SK-N-SH (cell line): ENCODE results near the gene PPP1R12C.
"Not testable (repeated sequence)": the region's sequence is repeated elsewhere in the genome, so short reads cannot be mapped to it uniquely, and the experiment has no call there.

Experiments used
- CTCF ChIP-seq: fragments of 200-600 bp; sonication (generic); IDR thresholded peaks from 2 replicates; pipeline ENCODE4 v1.6.1; 2017; ENCODE audit warnings: antibody characterized with exemption, mild to moderate bottlenecking, moderate library complexity
- EP300 ChIP-seq, 2 experiments: IDR thresholded peaks; 2 replicates each; pipeline versions ENCODE4 v1.4.0 to v1.6.1; 2012; ENCODE audit warnings: borderline replicate concordance in 1 of 2, low read depth in 1 of 2, low read length in 1 of 2
- PBX3 ChIP-seq: IDR thresholded peaks from 2 replicates; pipeline ENCODE4; 2012

- not testable (repeated sequence) for TF ChIP-seq PBX3; EP300 (IDR thresholded peaks at IDR 0.05; ENCODE audit: borderline replicate concordance in 1 of 2, low read depth in 1 of 2, low read length in 1 of 2); CTCF
These were observed 10.2 kb downstream of the PPP1R12C start for GRCh38 chr19:55107252-55107651.
